AG10803 (cell line): ENCODE data around the gene CRIM1.
A peak's percentile ranks its signal among the peaks of the same experiment; 100 is the strongest.

Source experiments
- DNase-seq: peaks from one replicate; pipeline ENCODE4 v3.0.0; 2010; ENCODE audit warnings: low read depth
- H3K4me3 ChIP-seq: 2 replicates; pipeline ENCODE4 v1.5.1; 2011; ENCODE audit warnings: mild to moderate bottlenecking, low read length, control low read depth
- TF ChIP-seq, protein P1 (sequence below): conservative IDR thresholded peaks from 2 replicates; pipeline ENCODE4 v1.5.1; 2011; ENCODE audit warnings: mild to moderate bottlenecking, low read length, control low read depth, inconsistent platforms

The CRIM1 gene

DNA sequence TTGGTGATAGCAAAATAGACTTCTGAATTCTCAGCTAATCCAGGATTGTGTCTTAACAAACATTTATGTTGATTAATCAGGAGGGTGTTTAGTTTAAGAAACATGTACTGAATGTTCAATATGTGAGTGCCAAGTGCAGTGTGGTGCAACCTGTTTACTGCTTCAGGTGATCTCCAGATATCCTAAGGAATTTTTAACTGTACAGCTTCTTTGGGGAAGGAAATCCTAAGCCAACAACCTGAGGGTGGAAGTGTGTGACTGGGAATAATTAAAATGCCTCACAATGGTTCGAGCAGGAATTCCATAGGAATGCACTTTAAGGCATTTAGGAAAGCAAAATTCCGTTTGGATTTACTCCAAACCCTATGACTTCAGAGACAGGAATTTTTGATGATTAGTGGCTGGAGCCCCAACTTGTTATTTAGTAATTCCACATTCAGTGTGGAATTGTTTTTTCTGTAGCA, 16.4 kb downstream of the CRIM1 start:
- TF ChIP-seq, protein P1, sequence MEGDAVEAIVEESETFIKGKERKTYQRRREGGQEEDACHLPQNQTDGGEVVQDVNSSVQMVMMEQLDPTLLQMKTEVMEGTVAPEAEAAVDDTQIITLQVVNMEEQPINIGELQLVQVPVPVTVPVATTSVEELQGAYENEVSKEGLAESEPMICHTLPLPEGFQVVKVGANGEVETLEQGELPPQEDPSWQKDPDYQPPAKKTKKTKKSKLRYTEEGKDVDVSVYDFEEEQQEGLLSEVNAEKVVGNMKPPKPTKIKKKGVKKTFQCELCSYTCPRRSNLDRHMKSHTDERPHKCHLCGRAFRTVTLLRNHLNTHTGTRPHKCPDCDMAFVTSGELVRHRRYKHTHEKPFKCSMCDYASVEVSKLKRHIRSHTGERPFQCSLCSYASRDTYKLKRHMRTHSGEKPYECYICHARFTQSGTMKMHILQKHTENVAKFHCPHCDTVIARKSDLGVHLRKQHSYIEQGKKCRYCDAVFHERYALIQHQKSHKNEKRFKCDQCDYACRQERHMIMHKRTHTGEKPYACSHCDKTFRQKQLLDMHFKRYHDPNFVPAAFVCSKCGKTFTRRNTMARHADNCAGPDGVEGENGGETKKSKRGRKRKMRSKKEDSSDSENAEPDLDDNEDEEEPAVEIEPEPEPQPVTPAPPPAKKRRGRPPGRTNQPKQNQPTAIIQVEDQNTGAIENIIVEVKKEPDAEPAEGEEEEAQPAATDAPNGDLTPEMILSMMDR: no peak
- DNase-seq: peak; percentile 96
- no peak overlapping the region for H3K4me3 ChIP-seq

DNA sequence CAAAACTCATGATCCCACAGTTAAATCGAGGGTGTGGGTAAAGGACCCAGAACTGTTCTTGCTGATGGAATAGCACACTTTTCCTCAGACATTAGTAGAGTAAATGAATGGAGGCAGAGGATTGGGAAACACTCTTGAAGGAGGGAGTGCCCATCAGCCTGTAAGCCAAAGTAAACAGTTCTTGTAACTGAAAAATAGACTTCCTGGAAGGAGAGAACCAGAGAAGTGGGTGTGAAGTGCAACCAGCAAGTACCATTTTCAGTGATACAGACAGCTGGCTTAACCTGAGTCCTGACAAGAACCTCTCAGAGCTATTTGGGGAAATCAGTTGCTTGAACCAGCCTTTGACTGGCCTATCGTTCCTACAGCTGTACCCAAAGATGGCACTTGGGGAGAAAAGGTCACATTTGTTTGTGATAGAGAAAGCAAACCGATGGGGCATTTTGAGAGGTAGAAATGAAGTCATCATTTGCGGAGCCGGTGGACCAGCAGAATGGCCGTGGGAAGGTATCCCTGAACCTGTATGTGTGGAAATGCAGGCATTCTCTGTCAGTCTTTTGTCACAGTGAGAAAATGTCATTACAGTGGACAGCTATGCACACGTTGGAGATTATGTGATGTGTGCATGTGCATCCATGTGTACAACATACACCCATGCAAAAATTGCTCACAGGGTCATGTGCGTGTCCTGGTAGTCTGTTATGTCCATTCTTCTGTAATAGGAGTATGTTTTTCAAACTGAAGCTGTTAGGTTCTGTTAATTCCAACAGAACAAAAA, 17.8 kb downstream of the CRIM1 start:
- peak; percentile 77 for DNase-seq
- TF ChIP-seq, protein P1: no peak
- H3K4me3 ChIP-seq: no peak overlapping the region

DNA sequence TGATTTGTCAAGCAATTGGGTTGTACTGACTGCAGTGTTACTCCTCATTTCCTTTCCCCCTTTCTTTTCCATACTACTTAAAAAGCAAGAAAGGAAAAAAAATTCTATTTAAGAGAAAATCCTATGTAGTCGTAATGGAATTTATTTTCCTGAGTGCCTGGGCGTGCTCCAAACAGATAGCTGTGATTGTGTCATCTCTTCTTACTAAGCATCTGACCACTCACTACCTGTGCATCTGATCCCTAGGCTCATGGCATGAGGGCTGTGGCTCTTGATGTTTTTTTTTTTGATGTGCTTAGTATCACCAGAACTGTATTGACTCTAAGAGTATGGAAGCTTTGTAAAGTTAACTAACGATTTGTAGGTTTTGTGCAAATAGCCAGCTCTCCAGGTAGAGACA, 19.0 kb downstream of the CRIM1 start:
- TF ChIP-seq, protein P1: no peak
- DNase-seq: no peak
- no peak overlapping the region for H3K4me3 ChIP-seq

DNA sequence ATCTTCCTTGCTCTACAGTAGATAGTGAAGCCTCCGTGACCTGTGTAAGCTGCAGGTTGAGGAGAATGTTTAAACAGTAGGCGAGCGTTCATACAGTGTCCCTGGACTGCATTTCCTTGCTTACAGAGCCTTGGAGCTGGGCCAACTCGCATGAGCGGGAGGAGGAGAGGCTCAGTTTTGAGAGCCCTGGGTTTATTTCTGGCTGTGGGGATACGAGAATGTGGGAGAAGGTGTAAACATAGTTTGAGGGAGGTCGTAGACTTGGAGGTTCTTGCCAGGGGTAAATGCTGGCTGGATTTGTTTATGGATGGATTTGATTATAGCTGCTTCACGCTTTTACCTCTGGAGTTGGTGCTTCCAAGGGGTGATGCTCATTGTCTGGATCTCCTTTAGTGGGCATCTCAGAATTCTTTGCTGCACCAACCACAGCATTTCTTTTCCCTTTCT, 20.8 kb downstream of the CRIM1 start:
- H3K4me3 ChIP-seq: no peak overlapping the region
- DNase-seq: no peak
- TF ChIP-seq, protein P1: no peak

DNA sequence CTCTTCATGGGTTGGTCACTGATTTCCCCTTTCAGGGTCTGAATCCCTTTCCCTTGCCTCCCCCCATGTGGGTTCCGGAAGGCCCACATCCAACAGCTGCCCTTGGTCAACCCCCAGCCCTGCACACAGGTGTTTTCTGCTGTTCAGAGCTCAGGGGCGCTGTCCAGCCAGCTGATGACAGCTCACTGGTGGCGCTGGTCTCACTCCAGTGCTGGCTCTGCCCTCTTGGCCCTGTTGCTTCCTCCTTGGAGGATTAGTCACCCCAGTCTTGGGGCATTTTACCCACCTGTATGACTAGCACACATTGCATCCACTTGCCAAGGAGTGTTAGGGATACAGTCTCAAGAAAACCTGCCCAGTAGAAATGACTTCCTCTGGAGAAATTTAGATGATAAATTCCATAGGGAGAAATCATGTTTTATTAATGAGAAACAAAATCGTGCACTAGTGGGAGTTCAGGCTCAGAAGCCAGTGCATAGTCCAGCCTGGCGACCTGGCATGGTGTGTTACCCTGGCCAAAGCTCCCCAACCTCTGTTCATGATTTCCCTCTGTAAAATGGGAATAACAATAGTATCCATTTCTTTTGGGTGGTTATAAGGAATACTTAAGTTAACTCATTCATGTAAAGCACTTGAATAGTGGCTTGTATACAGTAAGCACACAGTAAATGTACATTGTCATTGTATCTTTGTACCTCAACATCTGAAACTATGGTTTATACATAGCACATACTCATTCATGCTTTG, 21.6 kb downstream of the CRIM1 start:
- DNase-seq: no peak
- TF ChIP-seq, protein P1: no peak
- no peak overlapping the region for H3K4me3 ChIP-seq

DNA sequence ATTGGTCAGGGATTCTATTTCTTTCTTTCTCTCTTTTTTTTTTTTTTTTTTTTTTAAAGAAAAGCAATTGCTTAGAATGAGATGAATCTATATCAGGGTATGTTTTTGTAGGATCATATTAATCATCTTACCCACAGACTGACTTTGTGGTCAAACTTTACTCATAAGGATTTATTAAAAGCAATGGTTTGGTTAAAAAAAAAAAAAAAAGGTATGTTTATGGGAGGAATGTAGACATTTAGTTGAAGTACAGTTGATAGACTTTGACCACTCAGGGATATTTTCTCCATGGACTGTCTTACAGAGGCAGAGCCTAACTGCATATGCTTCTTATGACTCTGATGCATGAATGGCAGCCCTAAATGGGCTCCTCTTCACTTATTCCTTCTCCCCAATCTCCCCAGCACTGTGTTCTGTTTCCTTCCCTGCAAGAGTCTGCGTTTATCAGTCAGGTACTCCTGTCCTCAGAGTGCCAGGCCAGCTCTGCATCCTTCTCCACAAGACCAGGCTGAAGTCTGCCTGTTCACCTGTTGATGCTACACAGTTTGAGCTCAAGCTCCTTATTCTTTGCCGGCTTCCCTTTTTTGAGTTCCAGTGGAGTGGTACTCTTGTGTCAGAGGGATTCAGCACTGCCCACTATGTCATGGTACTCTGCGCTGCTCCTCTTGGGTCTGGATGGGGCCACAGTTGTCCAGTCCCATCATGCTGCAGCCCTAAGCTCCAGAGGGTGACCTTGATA, 24.3 kb downstream of the CRIM1 start:
- DNase-seq: peak; percentile 51
- no peak overlapping the region for H3K4me3 ChIP-seq
- TF ChIP-seq, protein P1: no peak
